Measurements from ENCODE around the gene CHCHD4.

DNA sequence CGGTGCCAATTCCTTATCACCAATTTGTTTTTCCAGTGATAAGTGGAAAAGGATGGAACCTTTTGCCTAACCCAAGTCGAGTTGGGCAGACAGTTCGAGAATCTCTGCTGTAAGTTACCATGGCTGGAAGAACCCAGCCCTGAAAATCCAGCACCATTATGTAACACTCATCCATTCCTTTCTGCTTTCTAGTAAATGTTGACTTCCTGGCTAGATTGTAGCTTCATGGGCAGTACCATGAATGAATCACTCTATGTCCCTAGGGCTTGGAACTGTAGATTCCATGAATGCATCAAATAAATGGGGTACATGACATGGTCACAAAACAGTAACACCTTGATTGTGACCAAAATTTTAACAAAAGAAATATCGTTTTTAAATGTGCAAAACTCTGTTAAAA, 14.0 kb downstream of the CHCHD4 start:
- TF ChIP-seq, protein P1, sequence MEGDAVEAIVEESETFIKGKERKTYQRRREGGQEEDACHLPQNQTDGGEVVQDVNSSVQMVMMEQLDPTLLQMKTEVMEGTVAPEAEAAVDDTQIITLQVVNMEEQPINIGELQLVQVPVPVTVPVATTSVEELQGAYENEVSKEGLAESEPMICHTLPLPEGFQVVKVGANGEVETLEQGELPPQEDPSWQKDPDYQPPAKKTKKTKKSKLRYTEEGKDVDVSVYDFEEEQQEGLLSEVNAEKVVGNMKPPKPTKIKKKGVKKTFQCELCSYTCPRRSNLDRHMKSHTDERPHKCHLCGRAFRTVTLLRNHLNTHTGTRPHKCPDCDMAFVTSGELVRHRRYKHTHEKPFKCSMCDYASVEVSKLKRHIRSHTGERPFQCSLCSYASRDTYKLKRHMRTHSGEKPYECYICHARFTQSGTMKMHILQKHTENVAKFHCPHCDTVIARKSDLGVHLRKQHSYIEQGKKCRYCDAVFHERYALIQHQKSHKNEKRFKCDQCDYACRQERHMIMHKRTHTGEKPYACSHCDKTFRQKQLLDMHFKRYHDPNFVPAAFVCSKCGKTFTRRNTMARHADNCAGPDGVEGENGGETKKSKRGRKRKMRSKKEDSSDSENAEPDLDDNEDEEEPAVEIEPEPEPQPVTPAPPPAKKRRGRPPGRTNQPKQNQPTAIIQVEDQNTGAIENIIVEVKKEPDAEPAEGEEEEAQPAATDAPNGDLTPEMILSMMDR (IDR thresholded peaks at IDR 0.05), result no peak
- no peak for TF ChIP-seq POLR2AphosphoS5 (IDR thresholded peaks at IDR 0.05; ENCODE audit: low read depth, low read length)
- no peak for TF ChIP-seq TCF7L2 (IDR thresholded peaks at IDR 0.05; ENCODE audit: low read depth, low read length)
- TF ChIP-seq, protein P2, sequence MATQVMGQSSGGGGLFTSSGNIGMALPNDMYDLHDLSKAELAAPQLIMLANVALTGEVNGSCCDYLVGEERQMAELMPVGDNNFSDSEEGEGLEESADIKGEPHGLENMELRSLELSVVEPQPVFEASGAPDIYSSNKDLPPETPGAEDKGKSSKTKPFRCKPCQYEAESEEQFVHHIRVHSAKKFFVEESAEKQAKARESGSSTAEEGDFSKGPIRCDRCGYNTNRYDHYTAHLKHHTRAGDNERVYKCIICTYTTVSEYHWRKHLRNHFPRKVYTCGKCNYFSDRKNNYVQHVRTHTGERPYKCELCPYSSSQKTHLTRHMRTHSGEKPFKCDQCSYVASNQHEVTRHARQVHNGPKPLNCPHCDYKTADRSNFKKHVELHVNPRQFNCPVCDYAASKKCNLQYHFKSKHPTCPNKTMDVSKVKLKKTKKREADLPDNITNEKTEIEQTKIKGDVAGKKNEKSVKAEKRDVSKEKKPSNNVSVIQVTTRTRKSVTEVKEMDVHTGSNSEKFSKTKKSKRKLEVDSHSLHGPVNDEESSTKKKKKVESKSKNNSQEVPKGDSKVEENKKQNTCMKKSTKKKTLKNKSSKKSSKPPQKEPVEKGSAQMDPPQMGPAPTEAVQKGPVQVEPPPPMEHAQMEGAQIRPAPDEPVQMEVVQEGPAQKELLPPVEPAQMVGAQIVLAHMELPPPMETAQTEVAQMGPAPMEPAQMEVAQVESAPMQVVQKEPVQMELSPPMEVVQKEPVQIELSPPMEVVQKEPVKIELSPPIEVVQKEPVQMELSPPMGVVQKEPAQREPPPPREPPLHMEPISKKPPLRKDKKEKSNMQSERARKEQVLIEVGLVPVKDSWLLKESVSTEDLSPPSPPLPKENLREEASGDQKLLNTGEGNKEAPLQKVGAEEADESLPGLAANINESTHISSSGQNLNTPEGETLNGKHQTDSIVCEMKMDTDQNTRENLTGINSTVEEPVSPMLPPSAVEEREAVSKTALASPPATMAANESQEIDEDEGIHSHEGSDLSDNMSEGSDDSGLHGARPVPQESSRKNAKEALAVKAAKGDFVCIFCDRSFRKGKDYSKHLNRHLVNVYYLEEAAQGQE (IDR thresholded peaks at IDR 0.05; ENCODE audit: insufficient read depth in 1 of 2, low read depth in 2 of 2, low read length in 1 of 2), result no peak

All from Panc1 (cell line).